Smooth muscle cell (in vitro differentiated cells): Measurements from ENCODE around the gene PHLDB2. TPM values are rescaled to one million over a fixed set of nuclear protein-coding genes. Genes with fewer than 3 reads are reported as not detected.

Experiments used
- DNase-seq: peaks from one replicate; lab custom pipeline; 2025; ENCODE audit not compliant: unreplicated experiment; lab: John Stamatoyannopoulos, UW
- H2AFZ ChIP-seq: fragments of 200-600 bp; sonication (generic); 2 replicates; pipeline ENCODE4 v1.6.0; 2016; ENCODE audit warnings: antibody characterized with exemption, low read depth, mild to moderate bottlenecking
- H3F3A ChIP-seq: fragments of 200-600 bp; sonication (generic); 2 replicates; pipeline ENCODE4 v1.6.0; 2017; ENCODE audit warnings: antibody characterized with exemption, low read depth
- H3K27ac ChIP-seq: fragments of 200-600 bp; sonication (generic); 2 replicates; pipeline ENCODE4 v1.5.1; 2016; ENCODE audit warnings: low read depth, mild to moderate bottlenecking
- H3K27me3 ChIP-seq: fragments of 200-600 bp; sonication (generic); 2 replicates; pipeline ENCODE4 v1.6.1; 2016; ENCODE audit warnings: low read depth, mild to moderate bottlenecking
- H3K36me3 ChIP-seq: fragments of 200-600 bp; sonication (generic); 2 replicates; pipeline ENCODE4 v1.5.1; 2016; ENCODE audit warnings: low read depth
- H3K4me1 ChIP-seq: fragments of 200-600 bp; sonication (generic); 2 replicates; pipeline ENCODE4 v1.5.1; 2016; ENCODE audit warnings: low read depth
- H3K4me2 ChIP-seq: fragments of 200-600 bp; sonication (generic); 2 replicates; pipeline ENCODE4 v1.6.0; 2016; ENCODE audit warnings: mild to moderate bottlenecking
- H3K4me3 ChIP-seq: fragments of 200-600 bp; sonication (generic); 2 replicates; pipeline ENCODE4 v1.5.1; 2016; ENCODE audit warnings: mild to moderate bottlenecking
- H3K79me2 ChIP-seq: fragments of 200-600 bp; sonication (generic); 2 replicates; pipeline ENCODE4 v1.6.0; 2016; ENCODE audit warnings: low read depth, mild to moderate bottlenecking
- H3K9ac ChIP-seq: fragments of 200-600 bp; sonication (generic); 2 replicates; pipeline ENCODE4 v1.6.0; 2016; ENCODE audit warnings: low read depth
- H3K9me3 ChIP-seq: fragments of 200-600 bp; sonication (generic); replicated peaks from 2 replicates; pipeline ENCODE4 v1.5.1; 2016; ENCODE audit warnings: low read depth
- H4K20me1 ChIP-seq: fragments of 200-600 bp; sonication (generic); 2 replicates; pipeline ENCODE4 v1.6.0; 2016; ENCODE audit warnings: low read depth
- WGBS: methylation state at CpG from one replicate; pipeline ENCODE4 v1.1.7; 2016; ENCODE audit warnings: low lambda C conversion rate; 5-methylcytosine and 5-hydroxymethylcytosine counted together
- polyA plus RNA-seq: library from polyadenylated mRNA; unstranded; fragments of >200 nt; fragmentation: Nextera tagmentation; extraction: Ambion mirVana; gene quantifications from 2 replicates; pipeline ENCODE4 v1.2.1, GENCODE V29; 2016
- total RNA-seq: library from RNA; depleted of rRNA; stranded (reverse); fragments of >200 nt; gene quantifications from 2 replicates; pipeline ENCODE4 v1.2.3, GENCODE V29; 2014
- TF ChIP-seq, protein P1 (sequence below): fragments of 200-600 bp; sonication (generic); IDR thresholded peaks from 2 replicates; pipeline ENCODE4 v1.5.1; 2017; ENCODE audit warnings: borderline replicate concordance, mild to moderate bottlenecking, antibody characterized with exemption; ENCODE audit not compliant: insufficient read depth, poor library complexity, severe bottlenecking

PHLDB2 gene
- total and polyA plus RNA-seq, 2 experiments from 2014 or later, result 40.5 to 79.7 TPM

DNA sequence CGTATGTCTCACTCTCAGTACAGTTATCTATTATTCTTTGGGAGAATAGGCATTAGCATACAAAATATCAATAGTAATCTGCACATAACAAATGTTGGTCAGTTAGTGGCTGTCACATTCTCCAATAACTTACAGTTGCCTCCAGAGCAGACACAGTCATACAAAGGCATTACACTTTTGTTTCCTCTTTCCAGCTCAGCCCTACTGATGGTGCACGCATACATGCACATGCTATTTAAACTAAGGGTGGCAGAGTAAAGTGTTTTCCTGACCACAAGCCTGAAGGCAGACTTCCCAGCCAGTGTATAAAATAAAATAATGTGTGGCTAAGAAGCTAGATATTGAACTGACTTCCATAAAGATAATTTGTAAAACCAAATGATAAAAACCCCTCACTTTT lies 47.6 kb downstream of the PHLDB2 start:
- Histone ChIP-seq H2AFZ (no peak overlapping the region), H3K4me3 (no peak overlapping the region), H4K20me1 (peaks cover 24% of the 10 kb centered on the region), H3K4me2 (no peak overlapping the region), H3K4me1 (peaks cover 4% of the 10 kb centered on the region), H3F3A (peaks cover 12% of the 10 kb centered on the region), H3K27me3 (no peaks in the 10 kb centered on the region), H3K9ac (no peak overlapping the region), H3K36me3 (no peaks in the 10 kb centered on the region), H3K9me3 (no peaks in the 10 kb centered on the region), H3K27ac (peak overlapping the region; percentile 50), H3K79me2 (peaks cover 54% of the 10 kb centered on the region)
- WGBS, result 58% methylated on average over 2 of the region's 2 CpGs
- DNase-seq, result no peak
- TF ChIP-seq, protein P1, sequence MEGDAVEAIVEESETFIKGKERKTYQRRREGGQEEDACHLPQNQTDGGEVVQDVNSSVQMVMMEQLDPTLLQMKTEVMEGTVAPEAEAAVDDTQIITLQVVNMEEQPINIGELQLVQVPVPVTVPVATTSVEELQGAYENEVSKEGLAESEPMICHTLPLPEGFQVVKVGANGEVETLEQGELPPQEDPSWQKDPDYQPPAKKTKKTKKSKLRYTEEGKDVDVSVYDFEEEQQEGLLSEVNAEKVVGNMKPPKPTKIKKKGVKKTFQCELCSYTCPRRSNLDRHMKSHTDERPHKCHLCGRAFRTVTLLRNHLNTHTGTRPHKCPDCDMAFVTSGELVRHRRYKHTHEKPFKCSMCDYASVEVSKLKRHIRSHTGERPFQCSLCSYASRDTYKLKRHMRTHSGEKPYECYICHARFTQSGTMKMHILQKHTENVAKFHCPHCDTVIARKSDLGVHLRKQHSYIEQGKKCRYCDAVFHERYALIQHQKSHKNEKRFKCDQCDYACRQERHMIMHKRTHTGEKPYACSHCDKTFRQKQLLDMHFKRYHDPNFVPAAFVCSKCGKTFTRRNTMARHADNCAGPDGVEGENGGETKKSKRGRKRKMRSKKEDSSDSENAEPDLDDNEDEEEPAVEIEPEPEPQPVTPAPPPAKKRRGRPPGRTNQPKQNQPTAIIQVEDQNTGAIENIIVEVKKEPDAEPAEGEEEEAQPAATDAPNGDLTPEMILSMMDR, result no peak

DNA sequence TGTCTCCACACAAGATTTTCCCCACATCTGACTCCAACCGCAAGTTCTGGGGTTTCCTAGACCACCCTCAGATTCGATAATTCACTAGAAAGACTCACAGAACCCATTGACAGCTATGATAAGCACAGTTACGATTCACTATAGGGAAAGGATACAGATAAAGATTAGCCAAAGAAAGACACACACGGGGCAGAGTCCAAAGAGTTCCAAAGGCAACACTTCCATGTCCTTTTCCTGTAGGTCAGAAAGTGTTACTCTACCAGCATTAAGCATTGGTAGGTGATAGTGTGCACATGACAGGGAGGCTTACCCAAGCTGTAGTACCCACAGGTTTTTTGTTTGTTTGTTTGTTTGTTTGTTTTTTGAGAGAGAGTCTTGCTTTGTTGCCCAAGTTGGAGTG lies 48.1 kb downstream of the PHLDB2 start:
- Histone ChIP-seq H3K9me3 (no peaks in the 10 kb centered on the region), H3K36me3 (no peaks in the 10 kb centered on the region), H3K4me2 (no peak overlapping the region), H3K27ac (peak overlapping the region; percentile 50), H3K4me3 (no peak overlapping the region), H4K20me1 (peaks cover 29% of the 10 kb centered on the region), H2AFZ (no peak overlapping the region), H3K9ac (no peak overlapping the region), H3F3A (peaks cover 12% of the 10 kb centered on the region), H3K4me1 (peaks cover 4% of the 10 kb centered on the region), H3K27me3 (no peaks in the 10 kb centered on the region), H3K79me2 (peaks cover 54% of the 10 kb centered on the region)
- TF ChIP-seq, protein P1, result no peak
- WGBS, result 61% methylated on average over 4 of the region's 4 CpGs
- DNase-seq, result no peak

DNA sequence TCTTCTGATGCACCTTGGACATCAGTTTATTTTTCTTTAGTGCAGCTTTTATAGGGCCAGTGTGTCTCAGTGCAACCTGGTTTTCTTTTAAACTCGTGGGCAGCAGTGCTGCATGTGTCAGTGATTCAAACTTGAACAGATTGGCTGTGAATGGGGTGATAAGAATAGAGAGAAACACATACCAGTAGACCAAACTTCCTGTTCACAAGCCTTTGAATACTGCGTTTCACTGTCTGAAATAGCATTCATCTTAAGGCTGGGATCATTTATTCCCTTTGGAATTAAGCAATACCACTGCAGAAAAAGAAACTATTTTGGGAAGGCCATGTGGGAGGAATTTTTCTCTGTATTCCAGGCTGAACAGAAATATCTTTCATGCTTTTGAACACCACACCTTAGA lies 51.7 kb downstream of the PHLDB2 start:
- TF ChIP-seq, protein P1, result no peak
- Histone ChIP-seq H3K27ac (peak overlapping the region; percentile 20), H3K9ac (no peak overlapping the region), H4K20me1 (peaks cover 36% of the 10 kb centered on the region), H3K79me2 (peaks cover 55% of the 10 kb centered on the region), H2AFZ (no peak overlapping the region), H3K4me2 (peak overlapping the region; percentile 33), H3F3A (peaks cover 9% of the 10 kb centered on the region), H3K4me3 (no peak overlapping the region), H3K36me3 (peaks cover 10% of the 10 kb centered on the region), H3K27me3 (no peaks in the 10 kb centered on the region), H3K9me3 (no peaks in the 10 kb centered on the region), H3K4me1 (no peaks in the 10 kb centered on the region)
- DNase-seq, result no peak
- 18% methylated on average over 2 of the region's 2 CpGs for WGBS

DNA sequence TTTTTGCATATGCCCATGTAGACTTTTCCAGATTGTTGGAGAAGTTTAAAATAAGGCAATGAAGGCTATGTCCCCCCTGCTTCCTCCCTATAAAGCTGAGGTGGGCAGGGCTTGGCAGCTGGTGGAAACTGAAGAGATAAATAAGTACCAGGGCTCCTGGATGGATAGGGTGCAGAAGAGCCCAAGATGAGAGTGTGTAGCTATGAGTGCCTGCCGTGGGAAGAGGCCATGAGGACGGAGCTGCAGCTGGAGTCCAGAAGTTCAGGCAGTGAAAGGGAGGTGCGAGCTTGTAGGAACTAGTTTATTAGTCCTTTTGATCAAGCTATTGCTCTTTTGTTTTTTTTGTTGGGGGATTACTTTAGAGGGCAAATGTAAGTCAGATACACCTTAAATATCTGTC lies 52.4 kb downstream of the PHLDB2 start:
- no peak overlapping the region for H2AFZ ChIP-seq
- H3K9me3 ChIP-seq, result no peaks in the 10 kb centered on the region
- peaks cover 55% of the 10 kb centered on the region for H3K79me2 ChIP-seq
- H3K4me1 ChIP-seq, result peaks cover 1% of the 10 kb centered on the region
- peak overlapping the region; percentile 33 for H3K4me2 ChIP-seq
- H4K20me1 ChIP-seq, result peaks cover 36% of the 10 kb centered on the region
- H3F3A ChIP-seq, result peaks cover 9% of the 10 kb centered on the region
- TF ChIP-seq, protein P1, result no peak
- WGBS, result 78% methylated on average over 3 of the region's 3 CpGs
- peak overlapping the region; percentile 20 for H3K27ac ChIP-seq
- peaks cover 10% of the 10 kb centered on the region for H3K36me3 ChIP-seq
- no peak for DNase-seq
- H3K27me3 ChIP-seq, result no peaks in the 10 kb centered on the region
- H3K4me3 ChIP-seq, result no peak overlapping the region
- no peak overlapping the region for H3K9ac ChIP-seq
